GM10847 (cell line): ENCODE data around the gene LGALS8.

Experiments used
- POLR2A ChIP-seq: IDR thresholded peaks from 2 replicates; pipeline ENCODE4 v1.6.1; 2011; ENCODE audit not compliant: insufficient read length; ENCODE audit errors: extremely low read depth

Gene LGALS8

GRCh38 chr1:236524142-236524894 is 536 bp downstream of the LGALS8 start:
- TF ChIP-seq POLR2A, result no peak

DNA sequence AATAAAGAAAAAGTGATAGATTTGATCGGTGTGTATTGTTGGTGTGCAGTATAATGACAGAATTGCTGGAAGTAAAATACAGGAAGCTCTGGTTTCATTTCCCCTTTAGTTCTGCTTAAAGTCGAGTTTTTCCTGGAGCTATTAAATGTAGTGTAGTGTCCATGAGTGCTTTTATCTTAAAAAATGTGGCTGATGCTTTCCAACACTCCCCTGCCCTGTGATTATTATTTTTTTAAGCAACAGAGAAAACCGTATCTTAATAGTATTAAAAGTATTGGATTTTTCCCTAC is 1.1 kb downstream of the LGALS8 start:
- no peak for TF ChIP-seq POLR2A

DNA sequence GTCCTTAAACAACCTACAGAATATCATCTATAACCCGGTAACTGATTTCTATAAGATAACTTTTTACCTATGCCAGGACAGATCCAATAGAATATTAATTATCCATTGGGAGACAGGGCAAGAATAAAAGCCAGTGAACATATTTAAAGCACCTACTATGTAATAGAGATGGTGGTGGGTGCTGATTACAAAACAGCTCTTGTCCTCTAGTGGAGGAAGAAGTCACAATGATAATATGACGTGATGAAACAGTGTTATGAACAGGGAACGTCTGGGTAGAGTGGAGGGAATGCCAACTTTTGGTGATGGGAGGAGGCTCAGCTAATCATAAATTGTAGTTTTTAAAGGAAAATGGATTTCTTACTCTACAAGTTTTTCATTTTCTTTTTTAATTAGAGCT is 2.3 kb downstream of the LGALS8 start:
- no peak for TF ChIP-seq POLR2A

GRCh38 chr1:236530286-236530685 is 6.5 kb downstream of the LGALS8 start:
- TF ChIP-seq POLR2A, result no peak

- TF ChIP-seq POLR2A, result no peak
Measured at GRCh38 chr1:236530959-236531358, 7.2 kb downstream of the LGALS8 start.

- no peak for TF ChIP-seq POLR2A
Measured at GRCh38 chr1:236532850-236533249, 9.1 kb downstream of the LGALS8 start.

- TF ChIP-seq POLR2A, result no peak
Measured at GRCh38 chr1:236534151-236534651, 10.4 kb downstream of the LGALS8 start.

DNA sequence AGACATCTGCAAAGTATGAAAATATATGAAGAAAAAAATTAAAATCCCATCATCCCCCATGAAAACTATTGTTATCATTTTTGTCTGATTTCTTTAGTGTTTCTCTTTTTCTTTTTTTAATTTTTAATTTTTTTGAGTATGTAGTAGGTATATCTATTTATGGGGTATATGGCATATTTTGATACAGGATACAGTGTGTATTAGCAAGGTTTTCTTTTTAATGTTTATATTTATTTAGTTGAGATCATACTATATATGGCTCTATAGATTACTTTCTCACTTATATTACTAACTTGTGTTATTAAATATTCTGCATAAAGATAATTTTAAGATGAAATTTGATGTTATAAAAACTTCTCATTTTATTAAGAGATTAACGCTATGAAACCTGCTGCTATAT is 11.4 kb downstream of the LGALS8 start:
- no peak for TF ChIP-seq POLR2A

DNA sequence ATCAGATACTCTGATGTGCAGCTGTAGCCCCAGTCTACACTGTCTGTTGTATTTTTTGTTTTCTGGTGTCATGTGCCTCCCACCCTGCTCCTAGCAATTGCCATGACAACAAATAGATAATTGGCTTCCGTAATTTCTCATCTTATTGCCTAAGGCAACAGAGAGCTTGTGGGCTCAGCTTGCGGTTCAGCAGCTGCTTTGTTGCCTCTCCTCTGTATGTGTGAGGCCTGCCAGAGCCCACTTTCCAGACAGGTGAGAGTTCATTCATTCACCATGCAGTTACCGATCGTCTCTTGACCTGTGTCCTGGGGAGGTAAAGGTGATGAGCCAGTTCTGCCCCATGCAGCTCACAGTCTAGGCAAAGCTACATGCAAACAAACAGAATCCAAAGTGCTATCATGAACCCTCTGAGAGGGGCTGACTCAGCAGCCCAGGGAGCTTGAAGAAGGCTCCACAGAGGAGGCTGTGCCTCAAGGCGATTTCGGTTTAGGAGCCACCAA is 11.9 kb downstream of the LGALS8 start:
- TF ChIP-seq POLR2A, result no peak

GRCh38 chr1:236536540-236536939 is 12.8 kb downstream of the LGALS8 start:
- TF ChIP-seq POLR2A, result no peak

- TF ChIP-seq POLR2A, result no peak
Measured at GRCh38 chr1:236540813-236541465, 17.2 kb downstream of the LGALS8 start.

DNA sequence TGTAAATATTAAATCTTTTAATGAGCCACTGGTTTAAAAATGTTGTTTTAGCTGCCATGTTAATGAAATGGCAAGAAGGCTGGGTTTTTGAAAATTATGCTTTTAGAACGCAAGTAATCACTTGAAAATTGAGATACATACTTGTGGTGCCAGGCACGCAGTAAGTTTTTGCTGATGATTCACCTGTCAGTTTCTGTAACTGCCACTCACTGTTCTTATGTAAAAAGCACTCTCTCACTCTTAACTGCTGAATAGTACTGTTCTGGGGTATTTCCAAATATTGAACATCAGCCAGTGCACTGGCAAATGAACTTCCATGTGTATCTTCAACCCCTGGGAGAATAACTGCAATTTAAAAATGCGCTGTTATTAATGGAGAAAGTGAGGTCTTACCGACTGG is 17.9 kb downstream of the LGALS8 start:
- no peak for TF ChIP-seq POLR2A

DNA sequence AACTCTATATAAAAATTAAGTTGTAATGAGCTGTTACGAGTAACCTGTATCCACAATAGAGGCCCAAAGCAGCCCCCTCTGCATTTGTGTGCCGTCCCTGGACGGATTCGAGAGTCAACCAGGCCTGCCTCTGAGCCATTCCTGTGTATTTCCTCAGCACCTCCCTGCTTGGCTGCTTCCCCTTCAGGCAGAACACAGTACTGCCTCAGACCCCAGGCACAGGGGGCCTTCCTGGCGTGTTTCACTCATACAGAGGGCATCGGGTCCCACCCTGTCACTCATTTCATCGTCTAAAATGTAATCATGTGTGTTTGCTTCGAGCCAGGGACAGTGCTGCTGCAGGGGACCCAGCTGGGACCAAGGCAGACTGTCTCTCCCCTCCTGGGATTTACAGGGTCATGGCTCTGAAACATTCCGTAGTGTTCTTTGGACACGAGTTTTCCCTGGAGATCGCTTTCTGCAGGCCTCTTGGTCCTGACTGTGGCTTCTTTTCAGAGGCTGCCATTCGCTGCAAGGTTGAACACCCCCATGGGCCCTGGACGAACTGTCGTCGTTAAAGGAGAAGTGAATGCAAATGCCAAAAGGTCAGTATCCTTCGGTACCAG is 19.4 kb downstream of the LGALS8 start:
- TF ChIP-seq POLR2A, result no peak

DNA sequence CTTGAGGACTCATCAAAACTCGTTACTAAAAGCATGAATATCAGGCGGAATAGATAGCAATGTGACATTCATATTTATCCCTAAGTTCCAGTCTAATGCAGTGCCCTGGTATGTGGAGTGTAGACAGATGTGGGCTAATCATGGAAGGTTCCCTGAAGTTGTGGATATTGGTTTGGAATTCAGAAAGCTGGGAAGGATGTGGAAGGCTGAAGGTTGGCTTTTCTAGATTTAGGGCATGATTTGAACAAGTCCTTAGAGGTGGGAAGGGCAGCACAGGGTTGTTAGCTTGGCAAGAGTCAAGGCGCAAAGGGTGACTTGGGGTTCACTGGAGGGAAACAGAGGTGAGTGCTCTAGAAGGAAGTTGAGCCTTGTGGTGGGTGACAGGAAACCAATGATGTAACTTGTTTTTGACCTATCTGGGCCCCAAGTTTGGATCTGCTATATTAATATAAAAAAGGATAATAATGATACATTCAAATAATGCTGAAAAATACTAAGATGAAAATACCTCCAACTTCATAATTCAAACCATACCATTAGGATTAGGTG is 21.9 kb downstream of the LGALS8 start:
- TF ChIP-seq POLR2A, result no peak

GRCh38 chr1:236548452-236548851 is 24.7 kb downstream of the LGALS8 start:
- TF ChIP-seq POLR2A, result no peak
